ENCODE measurements around the gene ARHGAP9. TPM values are rescaled to one million over a fixed set of nuclear protein-coding genes. Genes with fewer than 3 reads are reported as not detected.
"Not testable (repeated sequence)": the region's sequence is repeated elsewhere in the genome, so short reads cannot be mapped to it uniquely, and the experiment has no call there.

ARHGAP9 gene
- total RNA-seq, 1 donor from 2014 or later = 28.7 TPM

DNA sequence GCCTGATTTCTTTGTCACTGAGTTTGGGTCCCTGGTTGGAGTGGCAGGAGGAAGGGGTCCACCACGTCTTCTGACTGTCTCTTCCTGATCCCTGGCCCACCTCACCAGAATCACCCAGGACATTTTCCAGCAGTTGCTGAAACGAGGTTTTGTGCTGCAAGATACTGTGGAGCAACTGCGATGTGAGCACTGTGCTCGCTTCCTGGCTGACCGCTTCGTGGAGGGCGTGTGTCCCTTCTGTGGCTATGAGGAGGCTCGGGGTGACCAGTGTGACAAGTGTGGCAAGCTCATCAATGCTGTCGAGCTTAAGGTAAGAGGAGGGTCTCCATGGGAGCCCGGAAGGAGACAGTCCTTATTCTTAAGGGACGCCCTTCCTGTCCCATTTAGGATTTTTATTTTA, 20.5 kb upstream of the ARHGAP9 start:
- TF ChIP-seq POLR2A (IDR thresholded peaks at IDR 0.05) (no peak), POLR2AphosphoS5 (IDR thresholded peaks at IDR 0.05; ENCODE audit: insufficient read depth in 1 of 2, low read depth in 1 of 2) (no peak), CTCF (IDR thresholded peaks at IDR 0.05) (no peak)
- Histone ChIP-seq H3K27me3 (no peaks in the 10 kb centered on the region), H3K4me1 (no peaks in the 10 kb centered on the region), H3K9me3 (no peaks in the 10 kb centered on the region), H3K36me3 (peaks cover 0 to 81% of the 10 kb centered on the region in 2 donors), H3K4me3 (no peak overlapping the region), H3K27ac (no peak overlapping the region)
- intact Hi-C loops (cut with DNase I) = no loop called here
- no peak for DNase-seq (ENCODE audit: extremely low spot score in 2 of 2)

DNA sequence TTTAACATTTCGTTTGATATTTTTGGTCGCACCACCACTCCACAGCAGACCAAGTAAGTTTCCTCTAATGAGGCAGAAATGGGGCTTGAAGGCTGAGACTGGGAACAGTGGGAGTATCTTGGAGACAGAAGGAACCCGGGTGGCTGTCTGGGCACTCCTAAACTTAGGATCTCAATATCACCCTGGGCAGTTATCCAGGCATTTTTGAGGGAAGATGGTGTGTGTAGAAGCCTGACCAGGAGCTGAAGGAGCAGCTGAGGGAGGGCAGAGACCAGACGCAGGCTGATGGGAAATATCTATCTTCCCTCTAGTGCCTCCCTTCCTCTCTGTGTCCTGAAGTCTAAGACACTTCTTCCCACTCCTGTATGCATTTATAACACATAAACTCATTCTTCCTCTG, 18.9 kb upstream of the ARHGAP9 start:
- DNase-seq (ENCODE audit: extremely low spot score in 2 of 2) = no peak
- intact Hi-C loops (cut with DNase I) = no loop called here
- Histone ChIP-seq H3K36me3 (peaks cover 0 to 71% of the 10 kb centered on the region in 2 donors), H3K27ac (no peak overlapping the region), H3K4me3 (no peak overlapping the region), H3K27me3 (no peaks in the 10 kb centered on the region), H3K9me3 (no peaks in the 10 kb centered on the region), H3K4me1 (no peaks in the 10 kb centered on the region)
- TF ChIP-seq POLR2A (IDR thresholded peaks at IDR 0.05) (no peak), POLR2AphosphoS5 (IDR thresholded peaks at IDR 0.05; ENCODE audit: insufficient read depth in 1 of 2, low read depth in 1 of 2) (no peak), CTCF (IDR thresholded peaks at IDR 0.05) (no peak)

DNA sequence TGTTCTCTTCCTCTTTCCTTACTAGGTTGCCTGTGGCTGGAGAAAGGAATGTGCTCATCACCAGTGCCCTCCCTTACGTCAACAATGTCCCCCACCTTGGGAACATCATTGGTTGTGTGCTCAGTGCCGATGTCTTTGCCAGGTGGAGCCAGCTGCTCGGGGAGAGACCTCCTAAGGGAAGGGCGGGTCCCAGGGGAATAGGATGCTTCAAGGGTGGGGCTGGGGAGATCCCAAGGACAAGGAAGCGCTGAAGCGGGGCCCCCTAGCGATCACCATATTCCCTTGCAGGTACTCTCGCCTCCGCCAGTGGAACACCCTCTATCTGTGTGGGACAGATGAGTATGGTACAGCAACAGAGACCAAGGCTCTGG, 18.5 kb upstream of the ARHGAP9 start:
- Histone ChIP-seq H3K27me3 (no peaks in the 10 kb centered on the region), H3K4me3 (no peak overlapping the region), H3K4me1 (no peaks in the 10 kb centered on the region), H3K9me3 (no peaks in the 10 kb centered on the region), H3K27ac (no peak overlapping the region), H3K36me3 (peaks cover 0 to 67% of the 10 kb centered on the region in 2 donors)
- no peak for DNase-seq (ENCODE audit: extremely low spot score in 2 of 2)
- intact Hi-C loops (cut with DNase I) = no loop called here
- no peak for TF ChIP-seq POLR2AphosphoS5 (IDR thresholded peaks at IDR 0.05; ENCODE audit: insufficient read depth in 1 of 2, low read depth in 1 of 2)
- no peak for TF ChIP-seq POLR2A (IDR thresholded peaks at IDR 0.05)
- no peak for TF ChIP-seq CTCF (IDR thresholded peaks at IDR 0.05)

- intact Hi-C loops (cut with DNase I) = no loop called here
- Histone ChIP-seq H3K36me3 (peaks cover 0 to 63% of the 10 kb centered on the region in 2 donors), H3K27me3 (no peaks in the 10 kb centered on the region), H3K27ac (no peak overlapping the region), H3K4me1 (no peaks in the 10 kb centered on the region), H3K4me3 (no peak overlapping the region), H3K9me3 (no peaks in the 10 kb centered on the region)
- DNase-seq (ENCODE audit: extremely low spot score in 2 of 2) = no peak
- TF ChIP-seq POLR2AphosphoS5 (IDR thresholded peaks at IDR 0.05; ENCODE audit: insufficient read depth in 1 of 2, low read depth in 1 of 2) = no peak
- no peak for TF ChIP-seq CTCF (IDR thresholded peaks at IDR 0.05)
- TF ChIP-seq POLR2A (IDR thresholded peaks at IDR 0.05) = no peak
Observed at GRCh38 chr12:57497223-57498131, 17.8 kb upstream of the ARHGAP9 start.

- DNase-seq (ENCODE audit: extremely low spot score in 2 of 2) = no peak
- no peak overlapping the region for H3K4me3 ChIP-seq
- TF ChIP-seq POLR2A (IDR thresholded peaks at IDR 0.05) (no peak), CTCF (IDR thresholded peaks at IDR 0.05) (no peak), POLR2AphosphoS5 (IDR thresholded peaks at IDR 0.05; ENCODE audit: insufficient read depth in 1 of 2, low read depth in 1 of 2) (no peak)
- intact Hi-C loops (cut with DNase I) = no loop called here
- H3K4me1 ChIP-seq = no peaks in the 10 kb centered on the region
- H3K27me3 ChIP-seq = no peaks in the 10 kb centered on the region
- peaks cover 0 to 59% of the 10 kb centered on the region in 2 donors for H3K36me3 ChIP-seq
- H3K9me3 ChIP-seq = no peaks in the 10 kb centered on the region
- H3K27ac ChIP-seq = no peak overlapping the region
Observed at GRCh38 chr12:57496822-57497221, 17.2 kb upstream of the ARHGAP9 start.

GRCh38 chr12:57495051-57495701, 15.5 kb upstream of the ARHGAP9 start:
- intact Hi-C loops (cut with DNase I); DNase-seq (ENCODE audit: extremely low spot score in 2 of 2): not testable (repeated sequence)
- H3K36me3 ChIP-seq = peaks cover 0 to 61% of the 10 kb centered on the region in 2 donors

More at GRCh38 chr12:57495051-57495701, 15.5 kb upstream of the ARHGAP9 start:
- not testable (repeated sequence) for H3K27me3 ChIP-seq, H3K27ac ChIP-seq, H3K4me1 ChIP-seq, H3K9me3 ChIP-seq, H3K4me3 ChIP-seq

All from vagina (tissue), 2 donors.